Right atrium auricular region (tissue), 2 donors: ENCODE measurements around the gene ZNF543. TPM values are rescaled to one million over a fixed set of nuclear protein-coding genes. Genes with fewer than 3 reads are reported as not detected.

ENCODE experiments used
- DNase-seq: peaks from one replicate; pipeline ENCODE4 v3.0.0-alpha.2; 2019; ENCODE audit warnings: low spot score
- H3K27ac ChIP-seq, 2 donors: fragments of 200-600 bp; sonication (generic); 1 replicate in 1 of 2; 2 replicates in 1 of 2; pipeline ENCODE4 v1.5.1; 2016 to 2019
- H3K27me3 ChIP-seq, 2 donors: fragments of 200-600 bp; sonication (generic); one replicate each; pipeline versions ENCODE4 v1.5.1 to v1.6.0; 2017 to 2019
- H3K36me3 ChIP-seq: fragments of 200-600 bp; sonication (generic); one replicate; pipeline ENCODE4 v1.5.1; 2016
- H3K4me1 ChIP-seq, 2 donors: fragments of 200-600 bp; sonication (generic); one replicate each; pipeline versions ENCODE4 v1.5.1 to v1.6.0; 2017 to 2019
- H3K4me3 ChIP-seq, 2 donors: fragments of 200-600 bp; sonication (generic); 1 replicate in 1 of 2; 2 replicates in 1 of 2; pipeline ENCODE4 v1.5.1; 2017 to 2019; ENCODE audit warnings: mild to moderate bottlenecking in 1 of 2, moderate library complexity in 1 of 2
- H3K9me3 ChIP-seq, 2 donors: fragments of 200-600 bp; sonication (generic); one replicate each; pipeline ENCODE4 v1.5.1; 2019
- CTCF ChIP-seq, 2 donors: fragments of 200-600 bp; sonication (generic); IDR thresholded peaks; one replicate each; pipeline ENCODE4 v1.5.1; 2019; ENCODE audit warnings: antibody characterized with exemption in 2 of 2
- total RNA-seq, 2 donors: library from RNA; depleted of rRNA; stranded (reverse); fragments of >200 nt; gene quantifications; one replicate each; pipeline ENCODE4 v1.1.0, GENCODE V29; 2016

The ZNF543 gene
- total RNA-seq, 2 donors from 2014 or later: 6.0 to 7.8 TPM

- H3K4me3 ChIP-seq: no peak overlapping the region
- H3K9me3 ChIP-seq: peaks cover 6 to 29% of the 10 kb centered on the region in 2 donors
- peaks cover 71% of the 10 kb centered on the region for H3K36me3 ChIP-seq
- DNase-seq: no peak
- H3K27ac ChIP-seq: no peak overlapping the region
- H3K27me3 ChIP-seq: no peaks in the 10 kb centered on the region
- no peak for TF ChIP-seq CTCF (IDR thresholded peaks at IDR 0.05)
- no peaks in the 10 kb centered on the region for H3K4me1 ChIP-seq
These were observed 55.9 kb downstream of the ZNF543 start for GRCh38 chr19:57376151-57376550.

GRCh38 chr19:57377498-57378146 lies 57.4 kb downstream of the ZNF543 start:
- H3K4me1 ChIP-seq: no peaks in the 10 kb centered on the region
- no peak overlapping the region for H3K4me3 ChIP-seq
- peaks cover 6 to 29% of the 10 kb centered on the region in 2 donors for H3K9me3 ChIP-seq
- H3K27me3 ChIP-seq: no peaks in the 10 kb centered on the region
- TF ChIP-seq CTCF (IDR thresholded peaks at IDR 0.05): no peak
- no peak for DNase-seq
- H3K27ac ChIP-seq: no peak overlapping the region
- peaks cover 61% of the 10 kb centered on the region for H3K36me3 ChIP-seq

Other genes starting within 250 kb of the ZNF543 start
- gene USP29, start 200.5 kb upstream of the ZNF543 start, total RNA-seq: not detected
- not detected for gene ZIM3, start 175.3 kb upstream of the ZNF543 start, total RNA-seq
- not detected for gene DUXA, start 153.0 kb upstream of the ZNF543 start, total RNA-seq
- gene ZNF264, start 129.0 kb upstream of the ZNF543 start, total RNA-seq: 10 to 100 TPM; 11.5 to 23.2 TPM
- gene AURKC, start 89.4 kb upstream of the ZNF543 start, total RNA-seq: under 1 TPM; 0.41 to 0.71 TPM
- 10 to 100 TPM; 11.6 to 12.2 TPM for gene ZNF805, start 79.8 kb upstream of the ZNF543 start, total RNA-seq
- 10 to 100 TPM; 34.7 to 38.3 TPM for gene ZNF460, start 40.0 kb upstream of the ZNF543 start, total RNA-seq
- gene ZNF304, start 30.8 kb downstream of the ZNF543 start, total RNA-seq: 1 to 10 TPM; 6.6 to 8.2 TPM
- 10 to 100 TPM; 16.2 to 23.1 TPM for gene TRAPPC2B, start 43.1 kb downstream of the ZNF543 start, total RNA-seq
- 1 to 10 TPM; 2.4 to 3.5 TPM for gene ZNF547, start 43.1 kb downstream of the ZNF543 start, total RNA-seq
- gene ZNF548, start 69.4 kb downstream of the ZNF543 start, total RNA-seq: 10 to 100 TPM; 11.1 to 18.3 TPM
- 1 to 10 TPM; 5.6 to 8.4 TPM for gene ZNF17, start 90.7 kb downstream of the ZNF543 start, total RNA-seq
- gene ZNF749, start 114.9 kb downstream of the ZNF543 start, total RNA-seq: 1 to 10 TPM; 1.1 to 3.5 TPM
- 1 to 10 TPM; 2.0 to 2.9 TPM for gene VN1R1, start 136.7 kb downstream of the ZNF543 start, total RNA-seq
- gene ZNF772, start 157.1 kb downstream of the ZNF543 start, total RNA-seq: 10 to 100 TPM; 14.9 to 17.3 TPM
- 1 to 10 TPM; 4.9 to 7.2 TPM for gene ZNF419, start 167.3 kb downstream of the ZNF543 start, total RNA-seq
- gene ZNF773, start 179.5 kb downstream of the ZNF543 start, total RNA-seq: 1 to 10 TPM; 2.1 to 8.5 TPM
- 1 to 10 TPM; 2.2 to 4.1 TPM for gene ZNF549, start 206.9 kb downstream of the ZNF543 start, total RNA-seq
- 1 to 10 TPM; 4.6 to 5.2 TPM for gene ZNF550, start 239.4 kb downstream of the ZNF543 start, total RNA-seq